PC-9 (cell line): ENCODE results near the gene TMEM117. TPM values are rescaled to one million over a fixed set of nuclear protein-coding genes. Genes with fewer than 3 reads are reported as not detected.

Experiments
- BruUV-seq: library from RNA; stranded (reverse); fragments of 400-500 nt; replicated peaks from 2 replicates; lab custom pipeline; 2021; lab: Mats Ljungman, UMichigan
- CTCF ChIA-PET: fragments of 300-600 bp; sonication (Branson Sonifier 250); formaldehyde crosslinking; loops from one replicate; lab custom pipeline; 2022; ENCODE audit warnings: antibody characterized with exemption; lab: Charles Lee
- POLR2A ChIA-PET: fragments of 300-600 bp; sonication (Branson Sonifier 250); formaldehyde crosslinking; loops from one replicate; lab custom pipeline; 2022; ENCODE audit warnings: antibody characterized with exemption; ENCODE audit not compliant: unreplicated experiment; lab: Charles Lee
- DNase-seq, 2 experiments: peaks; one replicate each; pipeline versions ENCODE4 v3.0.0 to v3.0.0-alpha.2; 2015 to 2022; ENCODE audit warnings: mixed read lengths in 1 of 2
- H2AFZ ChIP-seq: fragments of 200-600 bp; sonication (generic); 2 replicates; pipeline ENCODE4 v1.8.1; 2017; ENCODE audit warnings: antibody characterized with exemption
- H3F3A ChIP-seq: fragments of 200-600 bp; sonication (generic); 2 replicates; pipeline ENCODE4 v1.8.1; 2017; ENCODE audit warnings: antibody characterized with exemption, mild to moderate bottlenecking, low read depth; ENCODE audit not compliant: insufficient read depth
- H3K27ac ChIP-seq: fragments of 200-600 bp; sonication (generic); 2 replicates; pipeline ENCODE4 v1.6.1; 2016; ENCODE audit warnings: mixed run types
- H3K27me3 ChIP-seq: fragments of 200-600 bp; sonication (generic); 2 replicates; pipeline ENCODE4 v1.6.1; 2016; ENCODE audit warnings: low read depth, mixed run types; ENCODE audit not compliant: insufficient read depth
- H3K36me3 ChIP-seq: fragments of 200-600 bp; sonication (generic); 2 replicates; pipeline ENCODE4 v1.6.1; 2016; ENCODE audit warnings: low read depth, mixed run types
- H3K4me1 ChIP-seq: fragments of 200-600 bp; sonication (generic); replicated peaks from 2 replicates; pipeline ENCODE4 v1.6.1; 2016; ENCODE audit warnings: mixed run types; ENCODE audit not compliant: insufficient read depth
- H3K4me2 ChIP-seq: fragments of 200-600 bp; sonication (generic); 2 replicates; pipeline ENCODE4 v1.6.1; 2017; ENCODE audit warnings: mixed run types
- H3K4me3 ChIP-seq: fragments of 200-600 bp; sonication (generic); 2 replicates; pipeline ENCODE4 v1.6.1; 2016; ENCODE audit warnings: mixed run types
- H3K79me2 ChIP-seq: fragments of 200-600 bp; sonication (generic); 2 replicates; pipeline ENCODE4 v1.6.1; 2017; ENCODE audit warnings: low read depth, mixed run types
- H3K9me2 ChIP-seq: fragments of 200-600 bp; sonication (generic); 2 replicates; pipeline ENCODE4 v1.8.1; 2017; ENCODE audit warnings: mild to moderate bottlenecking; ENCODE audit not compliant: insufficient read depth
- H3K9me3 ChIP-seq: fragments of 200-600 bp; sonication (generic); 2 replicates; pipeline ENCODE4 v1.8.1; 2016; ENCODE audit warnings: low read depth; ENCODE audit not compliant: insufficient read depth
- H4K20me1 ChIP-seq: fragments of 200-600 bp; sonication (generic); 2 replicates; pipeline ENCODE4 v1.8.1; 2017; ENCODE audit not compliant: insufficient read depth
- CTCF ChIP-seq: fragments of 200-600 bp; sonication (generic); conservative IDR thresholded peaks from 2 replicates; pipeline ENCODE4 v1.6.1; 2017; ENCODE audit warnings: mixed run types, antibody characterized with exemption, mild to moderate bottlenecking, moderate library complexity
- EZH2 ChIP-seq: fragments of 200-600 bp; sonication (generic); IDR thresholded peaks from 2 replicates; pipeline ENCODE4 v1.8.0; 2017; ENCODE audit warnings: antibody characterized with exemption, low read depth
- intact Hi-C: fragments of 100-400 bp; cut with micrococcal nuclease; formaldehyde crosslinking; loops from one replicate; pipeline ENCODE4 v1.10.0; 2022; ENCODE audit not compliant: unreplicated experiment
- total RNA-seq: library from RNA; stranded (reverse); gene quantifications from 2 replicates; pipeline ENCODE4 v1.2.3, GENCODE V29; 2021

Gene TMEM117
- total RNA-seq, 1 experiment from 2014 or later: 2.0 TPM

GRCh38 chr12:44015333-44015941 is 179.6 kb downstream of the TMEM117 start:
- H3K79me2 ChIP-seq: no peaks in the 10 kb centered on the region
- POLR2A ChIA-PET: no interaction called here
- TF ChIP-seq EZH2 (no peak), CTCF (peak; percentile 78)

GRCh38 chr12:44017216-44017615 is 181.3 kb downstream of the TMEM117 start:
- intact Hi-C loops: no loop called here
- TF ChIP-seq EZH2 (no peak), CTCF (no peak)
- Histone ChIP-seq H3K4me3 (no peak overlapping the region), H3K9me2 (no peaks in the 10 kb centered on the region), H3K27ac (no peak overlapping the region), H3K79me2 (no peaks in the 10 kb centered on the region), H3K4me2 (no peak overlapping the region), H3K27me3 (no peaks in the 10 kb centered on the region), H3K4me1 (no peaks in the 10 kb centered on the region), H2AFZ (no peak overlapping the region), H3F3A (no peaks in the 10 kb centered on the region), H3K36me3 (no peaks in the 10 kb centered on the region), H3K9me3 (no peaks in the 10 kb centered on the region), H4K20me1 (no peaks in the 10 kb centered on the region)
- BruUV-seq: no TSS peak
- POLR2A ChIA-PET: no interaction called here
- no peak for DNase-seq
- CTCF ChIA-PET: no interaction called here

More at GRCh38 chr12:44015333-44015941, 179.6 kb downstream of the TMEM117 start:
- no peaks in the 10 kb centered on the region for H3K27me3 ChIP-seq
- intact Hi-C loops: loop anchor here (1.0 kb wide), 1 partner anchor 916 kb away; no protein-coding TSS in a partner anchor
- H3K4me1 ChIP-seq: no peaks in the 10 kb centered on the region
- no TSS peak for BruUV-seq
- no peak overlapping the region for H2AFZ ChIP-seq
- H3K4me2 ChIP-seq: no peak overlapping the region
- H4K20me1 ChIP-seq: no peaks in the 10 kb centered on the region
- no peaks in the 10 kb centered on the region for H3K36me3 ChIP-seq
- DNase-seq: no peak
- no peaks in the 10 kb centered on the region for H3F3A ChIP-seq
- CTCF ChIA-PET: interaction anchor here (0.7 to 1.0 kb wide), 2 partner anchors 580 to 933 kb away, joined by 3 to 6 read pairs; no protein-coding TSS in a partner anchor
- no peak overlapping the region for H3K4me3 ChIP-seq
- H3K9me2 ChIP-seq: no peaks in the 10 kb centered on the region
- H3K27ac ChIP-seq: no peak overlapping the region
- no peaks in the 10 kb centered on the region for H3K9me3 ChIP-seq

- no peak for DNase-seq
- H3K27me3 ChIP-seq: no peaks in the 10 kb centered on the region
- no peak overlapping the region for H3K4me3 ChIP-seq
- BruUV-seq: no TSS peak
- no peak overlapping the region for H2AFZ ChIP-seq
- no peak overlapping the region for H3K27ac ChIP-seq
- no peaks in the 10 kb centered on the region for H4K20me1 ChIP-seq
- H3K79me2 ChIP-seq: no peaks in the 10 kb centered on the region
- ChIA-PET POLR2A (no interaction called here), CTCF (no interaction called here)
- H3K4me2 ChIP-seq: no peak overlapping the region
- intact Hi-C loops: no loop called here
- TF ChIP-seq EZH2: no peak
- TF ChIP-seq CTCF: no peak
- no peaks in the 10 kb centered on the region for H3K4me1 ChIP-seq
- H3F3A ChIP-seq: no peaks in the 10 kb centered on the region
- no peaks in the 10 kb centered on the region for H3K36me3 ChIP-seq
- H3K9me2 ChIP-seq: no peaks in the 10 kb centered on the region
- no peaks in the 10 kb centered on the region for H3K9me3 ChIP-seq
Measured at GRCh38 chr12:44019118-44019517, 183.2 kb downstream of the TMEM117 start.
